Endothelial cell of umbilical vein (primary cell): ENCODE results near the gene CCNY. TPM values are rescaled to one million over a fixed set of nuclear protein-coding genes. Genes with fewer than 3 reads are reported as not detected.

Experiments used
- BruUV-seq: library from RNA; stranded (reverse); fragments of 400-500 nt; replicated peaks from 2 replicates; lab custom pipeline; 2021; lab: Mats Ljungman, UMichigan
- CTCF ChIA-PET: fragments of 300-600, 350-600 bp; sonication (Branson Sonifier 250); formaldehyde crosslinking; loops from one replicate; lab custom pipeline; 2021; ENCODE audit warnings: antibody characterized with exemption, inconsistent platforms; lab: Charles Lee
- POLR2A ChIA-PET: fragments of 300-600, 350-600 bp; sonication (Branson Sonifier 250); formaldehyde crosslinking; loops from one replicate; lab custom pipeline; 2021; ENCODE audit warnings: antibody characterized with exemption, inconsistent platforms; lab: Charles Lee
- DNase-seq: peaks from one replicate; pipeline ENCODE4 v3.0.0-alpha.2; 2011; ENCODE audit warnings: low read depth, low spot score
- FAIRE-seq: peaks from 2 replicates; lab custom pipeline; 2011; peaks lifted over from hg19 to GRCh38; lab: Jason Lieb, UNC
- H2AFZ ChIP-seq: 2 replicates; pipeline ENCODE4 v1.6.0; 2012; ENCODE audit warnings: low read depth, low read length, control low read depth, inconsistent platforms
- H3K27ac ChIP-seq: 2 replicates; pipeline ENCODE4 v1.5.1; 2011; ENCODE audit warnings: low read depth, mild to moderate bottlenecking, control low read depth, low read length, moderate library complexity; ENCODE audit not compliant: insufficient read depth
- H3K27me3 ChIP-seq, 2 experiments: 2 replicates each; pipeline versions ENCODE4 v1.6.0 to v1.6.1; 2011; ENCODE audit warnings: low read length in 2 of 2, mixed read lengths in 1 of 2; ENCODE audit not compliant: control insufficient read depth in 2 of 2, insufficient read depth in 2 of 2
- H3K36me3 ChIP-seq, 2 experiments: 2 replicates in 1 of 2; 3 replicates in 1 of 2; pipeline ENCODE4 v1.5.1; 2011; ENCODE audit warnings: low read length in 2 of 2, mild to moderate bottlenecking in 1 of 2, moderate library complexity in 1 of 2; ENCODE audit not compliant: control insufficient read depth in 2 of 2, insufficient read depth in 2 of 2; ENCODE audit errors: extremely low read depth in 1 of 2
- H3K4me1 ChIP-seq: 3 replicates; pipeline ENCODE4 v1.5.1; 2011; ENCODE audit warnings: mild to moderate bottlenecking, low read length; ENCODE audit not compliant: control insufficient read depth, insufficient read depth; ENCODE audit errors: extremely low read depth
- H3K4me2 ChIP-seq: 2 replicates; pipeline ENCODE4 v1.6.1; 2011; ENCODE audit warnings: low read length, control low read depth, mixed read lengths; ENCODE audit not compliant: insufficient read depth
- H3K4me3 ChIP-seq, 3 experiments: fragments of 200-600 bp in 1 of 3; sonication (generic), shearing (Covaris generic) in 1 of 3; replicated peaks in 1 of 3; 2 replicates each; pipeline ENCODE4 v1.5.1; 2011 to 2016; ENCODE audit warnings: control low read depth in 3 of 3, low read length in 3 of 3, mild to moderate bottlenecking in 2 of 3, inconsistent platforms in 1 of 3, low read depth in 1 of 3, moderate library complexity in 1 of 3; ENCODE audit not compliant: insufficient read depth in 1 of 3
- H3K79me2 ChIP-seq: 2 replicates; pipeline ENCODE4 v1.6.0; 2012; ENCODE audit warnings: low read length, inconsistent platforms; ENCODE audit not compliant: control insufficient read depth, insufficient read depth
- H3K9ac ChIP-seq: replicated peaks from 2 replicates; pipeline ENCODE3; 2011; ENCODE audit warnings: low read length, control low read depth; ENCODE audit not compliant: insufficient read depth; ENCODE audit errors: extremely low read depth
- H3K9me1 ChIP-seq: replicated peaks from 3 replicates; pipeline ENCODE4 v1.6.0; 2011; ENCODE audit warnings: mild to moderate bottlenecking, low read length; ENCODE audit not compliant: control insufficient read depth, insufficient read depth; ENCODE audit errors: extremely low read depth
- H3K9me3 ChIP-seq: replicated peaks from 2 replicates; pipeline ENCODE4 v1.5.1; 2012; ENCODE audit warnings: low read length, inconsistent platforms; ENCODE audit not compliant: control insufficient read depth, insufficient read depth
- H4K20me1 ChIP-seq: replicated peaks from 2 replicates; pipeline ENCODE3; 2011; ENCODE audit warnings: mild to moderate bottlenecking, low read length; ENCODE audit not compliant: control insufficient read depth, insufficient read depth; ENCODE audit errors: extremely low read depth
- CTCF ChIP-seq, 2 donors: IDR thresholded peaks; 1 replicate in 1 of 2; 2 replicates in 1 of 2; pipeline ENCODE4 v1.5.1; 2011; ENCODE audit warnings: low read length in 2 of 2, mild to moderate bottlenecking in 2 of 2, moderate library complexity in 2 of 2, control low read depth in 1 of 2, inconsistent platforms in 1 of 2, low read depth in 1 of 2; ENCODE audit not compliant: insufficient read depth in 1 of 2; ENCODE audit errors: extremely low read depth in 1 of 2
- EZH2 ChIP-seq: IDR thresholded peaks from 2 replicates; pipeline ENCODE4 v1.6.1; 2012; ENCODE audit warnings: borderline replicate concordance, low read depth, mild to moderate bottlenecking, moderate library complexity, low read length, inconsistent platforms; ENCODE audit not compliant: severe bottlenecking
- FOS ChIP-seq: IDR thresholded peaks from 2 replicates; pipeline ENCODE4 v1.6.1; 2011; ENCODE audit warnings: mild to moderate bottlenecking, low read length, moderate library complexity, borderline replicate concordance; ENCODE audit not compliant: insufficient read depth
- GATA2 ChIP-seq: IDR thresholded peaks from 2 replicates; pipeline ENCODE4 v1.7.0; 2011; ENCODE audit warnings: low read depth, mild to moderate bottlenecking, moderate library complexity, mixed read lengths, low read length; ENCODE audit not compliant: insufficient read length, insufficient read depth
- JUN ChIP-seq: IDR thresholded peaks from 2 replicates; pipeline ENCODE4 v1.6.1; 2011; ENCODE audit warnings: borderline replicate concordance, low read depth; ENCODE audit not compliant: insufficient read length, insufficient read depth
- MAX ChIP-seq: IDR thresholded peaks from 2 replicates; pipeline ENCODE4 v1.6.1; 2011; ENCODE audit not compliant: insufficient read depth, insufficient read length
- MYC ChIP-seq: IDR thresholded peaks from one replicate; pipeline ENCODE4 v1.6.1; 2011; ENCODE audit warnings: mild to moderate bottlenecking, low read depth, low read length
- POLR2A ChIP-seq: IDR thresholded peaks from 2 replicates; pipeline ENCODE4 v1.6.1; 2012; ENCODE audit warnings: low read depth, mild to moderate bottlenecking, control low read depth, low read length
- POLR2AphosphoS5 ChIP-seq: IDR thresholded peaks from 2 replicates; pipeline ENCODE4 v1.6.1; 2012; ENCODE audit warnings: low read depth, mild to moderate bottlenecking, control low read depth, low read length, moderate library complexity; ENCODE audit not compliant: insufficient read depth
- dilution Hi-C: fragments of 300-500 bp; cut with MboI; formaldehyde crosslinking; loops from one replicate; pipeline ENCODE4 v1.15.0; 2019; ENCODE audit warnings: low sequenced_read_pairs; ENCODE audit not compliant: extremely low pct_ligation_motif_present
- intact Hi-C: fragments of 100-400 bp; cut with micrococcal nuclease; formaldehyde crosslinking; loops from one replicate; pipeline ENCODE4 v1.10.0; 2022
- polyA plus RNA-seq, 4 experiments: library from polyadenylated mRNA; depleted of rRNA in 3 of 4; stranded (reverse) in 3 of 4; unstranded in 1 of 4; fragments of >200 nt; gene quantifications; 2 replicates each; pipeline versions ENCODE4 v1.2.1 to v1.2.3, GENCODE V29; 2011 to 2012; ENCODE audit warnings: missing spikeins in 1 of 4
- total RNA-seq: library from RNA; stranded (reverse); gene quantifications from 2 replicates; pipeline ENCODE4 v1.2.3, GENCODE V29; 2021

CCNY gene
- total and polyA plus RNA-seq, 2 donors (not counting 3 experiments of a cell fraction or from before 2014, with no cell fraction given), result 61.5 to 107 TPM

- H3K9ac ChIP-seq, result no peak overlapping the region
- no peak for FAIRE-seq
- POLR2A ChIA-PET, result no interaction called here
These were observed 29.0 kb upstream of the CCNY start for GRCh38 chr10:35307297-35307696.

More at GRCh38 chr10:35307297-35307696, 29.0 kb upstream of the CCNY start:
- TF ChIP-seq EZH2, result no peak
- TF ChIP-seq FOS, result no peak
- TF ChIP-seq GATA2, result no peak
- no peak for TF ChIP-seq MYC
- no peak for TF ChIP-seq JUN
- TF ChIP-seq POLR2AphosphoS5, result no peak
- no peak for TF ChIP-seq MAX
- no peak for TF ChIP-seq CTCF (IDR thresholded peaks at IDR 0.05; ENCODE audit: extremely low read depth in 1 of 2, insufficient read depth in 1 of 2, low read depth in 1 of 2, low read length in 2 of 2)
- TF ChIP-seq POLR2A, result no peak
- Histone ChIP-seq H3K9me3 (no peaks in the 10 kb centered on the region), H4K20me1 (no peaks in the 10 kb centered on the region), H3K36me3 (no peaks in the 10 kb centered on the region), H3K4me3 (no peak overlapping the region), H3K9me1 (no peaks in the 10 kb centered on the region), H2AFZ (no peak overlapping the region), H3K79me2 (no peaks in the 10 kb centered on the region), H3K27me3 (peaks cover 3 to 12% of the 10 kb centered on the region in 2 experiments), H3K27ac (no peak overlapping the region), H3K4me1 (no peaks in the 10 kb centered on the region), H3K4me2 (no peak overlapping the region)
- no TSS peak for BruUV-seq
- intact Hi-C loops (no loop called here), dilution Hi-C loops (no loop called here)
- CTCF ChIA-PET, result interaction anchor here (0.9 to 1.6 kb wide), 2 partner anchors 10 to 44 kb away, joined by 3 read pairs; no protein-coding TSS in a partner anchor
- DNase-seq, result no peak
